Measurements from ENCODE around the gene F13A1. TPM values are rescaled to one million over a fixed set of nuclear protein-coding genes. Genes with fewer than 3 reads are reported as not detected.

F13A1 gene
- 100 to 1,000 TPM in 1 of 3 donors, 10 to 100 TPM in 2; 11.8 to 134 (median 96.5) TPM for total RNA-seq
- long read RNA-seq, donor 1, transcript F13A1-201 (15 exons, 3,999 nt), result major isoform, 59 of 79 reads
- long read RNA-seq, donor 1, partial matches to known transcripts, result 15 of 79 reads
- long read RNA-seq, donor 1, other reads (novel, unspliced or antisense), result 4 of 79 reads
- long read RNA-seq, donor 2, transcript F13A1-201 (15 exons, 3,999 nt), result major isoform, 18 of 29 reads
- long read RNA-seq, donor 2, partial matches to known transcripts, result 3 of 29 reads
- long read RNA-seq, donor 2, other reads (novel, unspliced or antisense), result 7 of 29 reads

GRCh38 chr6:6319952-6320811 lies at the start of gene F13A1:
Gene F13A1, minus strand, starts transcription at chr6:6320662. Its CDS starts 1,998 bp downstream, at chr6:6318664.
- peak in 2 of 3 donors; percentile 13 to 53 for DNase-seq
- no peaks in the 10 kb centered on the region for H3K36me3 ChIP-seq (ENCODE audit: low read depth)
- TF ChIP-seq CTCF (IDR thresholded peaks at IDR 0.05), result no peak
- no peaks in the 10 kb centered on the region for H3K4me1 ChIP-seq (ENCODE audit: low read depth)
- no peak within 1 kb of the TSS for H3K4me3 ChIP-seq
- intact Hi-C loops (cut with DNase I, micrococcal nuclease), result no loop called here
- no peaks in the 10 kb centered on the region for H3K9me3 ChIP-seq
- peak; percentile 36 for ATAC-seq

GRCh38 chr6:6368684-6369052 lies 48.2 kb upstream of the F13A1 start:
- intact Hi-C loops (cut with DNase I, micrococcal nuclease), result no loop called here
- no peak for ATAC-seq

GRCh38 chr6:6368040-6368683 lies 47.7 kb upstream of the F13A1 start:
- DNase-seq (no peak), ATAC-seq (no peak)
- intact Hi-C loops (cut with DNase I, micrococcal nuclease), result no loop called here
- no peaks in the 10 kb centered on the region for H3K4me1 ChIP-seq (ENCODE audit: low read depth)
- no peak overlapping the region for H3K4me3 ChIP-seq
- no peak for TF ChIP-seq CTCF (IDR thresholded peaks at IDR 0.05)
- no peaks in the 10 kb centered on the region for H3K36me3 ChIP-seq (ENCODE audit: low read depth)
- H3K9me3 ChIP-seq, result no peaks in the 10 kb centered on the region

More at GRCh38 chr6:6368684-6369052, 48.2 kb upstream of the F13A1 start:
- Histone ChIP-seq H3K4me1 (ENCODE audit: low read depth) (no peaks in the 10 kb centered on the region), H3K36me3 (ENCODE audit: low read depth) (no peaks in the 10 kb centered on the region), H3K9me3 (no peaks in the 10 kb centered on the region), H3K4me3 (no peak overlapping the region)
- DNase-seq, result no peak
- no peak for TF ChIP-seq CTCF (IDR thresholded peaks at IDR 0.05)

GRCh38 chr6:6366803-6367202 lies 46.3 kb upstream of the F13A1 start:
- H3K4me1 ChIP-seq (ENCODE audit: low read depth), result no peaks in the 10 kb centered on the region
- no peak for TF ChIP-seq CTCF (IDR thresholded peaks at IDR 0.05)
- no peaks in the 10 kb centered on the region for H3K36me3 ChIP-seq (ENCODE audit: low read depth)

DNA sequence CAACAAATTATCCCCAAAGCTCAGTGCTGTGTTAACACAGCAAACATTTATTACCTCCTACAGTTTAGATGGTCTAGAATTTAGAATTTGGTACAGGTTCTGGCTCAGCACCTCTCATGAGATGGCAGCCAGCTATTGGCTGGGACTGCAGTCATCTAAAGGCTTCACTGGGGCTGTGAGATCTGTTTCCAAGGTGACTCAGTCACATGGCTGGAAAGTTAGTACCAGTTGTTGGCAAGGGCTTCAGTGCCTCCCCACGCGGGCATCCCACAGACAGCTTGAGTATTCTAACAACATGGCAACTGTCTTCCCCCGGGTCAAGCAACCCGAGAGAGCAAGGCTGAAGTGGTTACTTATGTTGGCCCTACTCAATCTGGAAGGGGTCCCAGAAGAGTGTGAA lies 44.8 kb upstream of the F13A1 start:
- ATAC-seq (no peak), DNase-seq (no peak)
- H3K9me3 ChIP-seq, result no peaks in the 10 kb centered on the region
- intact Hi-C loops (cut with DNase I, micrococcal nuclease), result no loop called here
- H3K4me1 ChIP-seq (ENCODE audit: low read depth), result no peaks in the 10 kb centered on the region
- H3K36me3 ChIP-seq (ENCODE audit: low read depth), result no peaks in the 10 kb centered on the region
- TF ChIP-seq CTCF (IDR thresholded peaks at IDR 0.05), result no peak
- no peak overlapping the region for H3K4me3 ChIP-seq

More at GRCh38 chr6:6366803-6367202, 46.3 kb upstream of the F13A1 start:
- Histone ChIP-seq H3K4me3 (no peak overlapping the region), H3K9me3 (no peaks in the 10 kb centered on the region)
- no peak for ATAC-seq
- intact Hi-C loops (cut with DNase I, micrococcal nuclease), result no loop called here
- DNase-seq, result no peak

Measured in mucosa of descending colon (tissue), 3 donors.